RWPE2 (cell line): ENCODE results near the gene LRP2.

ENCODE experiments used
- ATAC-seq: fragments of 200-7000 bp; cut with Tn5 transposase; 3 replicates; pipeline ENCODE4 v1.9.1; 2021; ENCODE audit warnings: low read depth
- DNase-seq: peaks from one replicate; pipeline ENCODE4 v3.0.0-alpha.2; 2020; ENCODE audit warnings: low spot score
- H3K27ac ChIP-seq: fragments of 450-650 bp; 2 replicates; pipeline ENCODE4 v1.5.1; 2017; ENCODE audit warnings: mild to moderate bottlenecking; ENCODE audit not compliant: poor library complexity, severe bottlenecking
- H3K27me3 ChIP-seq: fragments of 250-450 bp; sonication (Bioruptor Pico); 2 replicates; pipeline ENCODE4 v1.5.1; 2021; ENCODE audit warnings: mild to moderate bottlenecking, moderate library complexity; ENCODE audit not compliant: insufficient read depth, poor library complexity, severe bottlenecking
- H3K36me3 ChIP-seq: fragments of 250-450 bp; sonication (Bioruptor Pico); 2 replicates; pipeline ENCODE4 v1.5.1; 2020; ENCODE audit warnings: low read depth, mild to moderate bottlenecking, moderate library complexity
- H3K4me1 ChIP-seq: fragments of 250-450 bp; sonication (Bioruptor Pico); 2 replicates; pipeline ENCODE4 v1.5.1; 2021; ENCODE audit warnings: mild to moderate bottlenecking, moderate library complexity; ENCODE audit not compliant: insufficient read depth, poor library complexity, severe bottlenecking
- H3K4me3 ChIP-seq: fragments of 250-450 bp; sonication (Bioruptor Pico); 2 replicates; pipeline ENCODE4 v1.5.1; 2021; ENCODE audit warnings: mild to moderate bottlenecking, moderate library complexity; ENCODE audit not compliant: severe bottlenecking
- H3K9me3 ChIP-seq: fragments of 250-450 bp; sonication (Bioruptor Pico); 2 replicates; pipeline ENCODE4 v1.5.1; 2021; ENCODE audit warnings: mild to moderate bottlenecking, moderate library complexity; ENCODE audit not compliant: severe bottlenecking
- TF ChIP-seq, protein P1 (sequence below): fragments of 450-650 bp; IDR thresholded peaks from one replicate; pipeline ENCODE4 v1.5.1; 2017; ENCODE audit warnings: mild to moderate bottlenecking, moderate library complexity; ENCODE audit not compliant: poor library complexity, severe bottlenecking

The LRP2 gene

DNA sequence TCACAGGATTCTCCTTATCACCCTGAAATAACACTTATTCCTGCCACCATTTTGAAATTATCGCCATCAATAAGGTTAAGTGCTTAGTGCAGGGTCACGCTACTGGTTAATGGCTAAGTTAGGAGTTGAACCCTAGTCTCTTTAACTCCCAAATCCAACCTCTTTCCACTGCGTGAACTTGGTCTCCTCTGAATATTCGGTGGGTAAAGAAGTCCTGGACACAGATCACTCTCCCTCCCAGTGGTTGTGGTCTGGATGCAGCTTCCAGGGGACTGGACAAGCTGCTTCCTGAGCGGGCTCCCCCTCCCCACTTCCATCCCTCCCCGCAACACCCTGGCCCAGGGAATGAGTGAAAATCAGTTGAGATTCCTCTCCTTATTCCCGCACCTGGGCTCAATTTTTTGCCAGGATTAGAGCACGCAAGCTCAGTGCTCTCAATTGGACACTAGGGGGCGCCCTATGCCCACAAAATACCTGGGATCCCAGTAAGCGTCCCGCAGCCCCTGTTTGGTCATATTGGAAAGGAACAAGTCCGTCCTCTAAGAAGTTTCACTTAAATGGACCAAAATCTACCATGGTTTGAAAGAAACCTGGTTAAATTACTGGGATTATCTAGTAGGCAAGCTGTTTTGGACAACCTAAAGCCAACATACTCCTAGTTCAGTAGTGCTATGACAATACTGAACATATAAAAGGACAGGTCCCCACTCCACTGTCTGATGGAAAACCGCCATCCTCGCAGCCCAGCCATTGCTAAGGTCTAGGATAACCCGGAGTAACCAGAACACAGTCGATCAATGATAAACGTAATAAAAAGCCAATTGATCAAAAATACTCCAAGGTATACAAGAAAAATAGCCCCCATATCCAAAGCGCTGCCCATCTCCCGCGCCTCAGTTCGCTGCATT, 252.6 kb downstream of the LRP2 start:
- H3K27ac ChIP-seq: no peak overlapping the region
- no peaks in the 10 kb centered on the region for H3K36me3 ChIP-seq
- H3K27me3 ChIP-seq: no peaks in the 10 kb centered on the region
- no peak for DNase-seq
- no peak overlapping the region for H3K4me3 ChIP-seq
- H3K9me3 ChIP-seq: no peaks in the 10 kb centered on the region
- ATAC-seq: peak; percentile 90
- H3K4me1 ChIP-seq: no peaks in the 10 kb centered on the region
- TF ChIP-seq, protein P1, sequence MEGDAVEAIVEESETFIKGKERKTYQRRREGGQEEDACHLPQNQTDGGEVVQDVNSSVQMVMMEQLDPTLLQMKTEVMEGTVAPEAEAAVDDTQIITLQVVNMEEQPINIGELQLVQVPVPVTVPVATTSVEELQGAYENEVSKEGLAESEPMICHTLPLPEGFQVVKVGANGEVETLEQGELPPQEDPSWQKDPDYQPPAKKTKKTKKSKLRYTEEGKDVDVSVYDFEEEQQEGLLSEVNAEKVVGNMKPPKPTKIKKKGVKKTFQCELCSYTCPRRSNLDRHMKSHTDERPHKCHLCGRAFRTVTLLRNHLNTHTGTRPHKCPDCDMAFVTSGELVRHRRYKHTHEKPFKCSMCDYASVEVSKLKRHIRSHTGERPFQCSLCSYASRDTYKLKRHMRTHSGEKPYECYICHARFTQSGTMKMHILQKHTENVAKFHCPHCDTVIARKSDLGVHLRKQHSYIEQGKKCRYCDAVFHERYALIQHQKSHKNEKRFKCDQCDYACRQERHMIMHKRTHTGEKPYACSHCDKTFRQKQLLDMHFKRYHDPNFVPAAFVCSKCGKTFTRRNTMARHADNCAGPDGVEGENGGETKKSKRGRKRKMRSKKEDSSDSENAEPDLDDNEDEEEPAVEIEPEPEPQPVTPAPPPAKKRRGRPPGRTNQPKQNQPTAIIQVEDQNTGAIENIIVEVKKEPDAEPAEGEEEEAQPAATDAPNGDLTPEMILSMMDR: peak; percentile 90

DNA sequence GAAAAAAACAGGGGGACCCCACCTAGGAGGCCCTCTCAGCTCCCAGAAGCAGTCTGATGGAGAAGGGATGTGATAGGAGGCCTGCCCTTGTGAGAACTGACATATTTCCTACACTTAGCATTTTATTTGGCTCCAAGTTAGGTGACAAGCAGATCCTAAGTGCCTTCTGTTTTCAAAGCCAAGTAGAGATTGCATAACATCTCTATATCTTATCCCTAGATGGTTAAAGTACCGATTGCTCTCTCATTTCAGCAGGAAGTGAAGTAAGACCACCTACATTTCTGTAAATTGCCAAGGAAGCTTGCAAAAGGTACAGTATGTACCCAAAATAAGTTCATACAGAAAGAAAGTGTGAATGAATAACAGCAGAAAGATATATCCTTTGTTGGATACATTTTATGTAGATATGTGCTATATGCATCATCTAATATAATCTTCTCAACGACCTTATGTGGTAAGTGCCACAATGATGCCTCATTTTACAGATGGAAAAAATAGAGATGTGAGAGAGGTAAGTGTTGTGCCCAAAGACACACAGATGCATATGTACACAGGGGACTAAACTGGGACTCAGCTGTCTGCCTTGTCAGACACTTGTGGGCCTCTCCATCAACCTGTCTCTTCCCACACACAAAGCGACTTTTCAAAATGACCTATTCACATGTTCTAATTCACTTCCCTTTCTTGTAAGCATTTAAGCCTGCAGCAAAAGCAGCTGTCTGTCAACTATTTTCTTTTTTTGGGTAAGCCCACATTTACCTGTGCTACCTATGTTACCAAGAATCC, 254.0 kb downstream of the LRP2 start:
- ATAC-seq: no peak
- DNase-seq: no peak
- H3K27me3 ChIP-seq: no peaks in the 10 kb centered on the region
- H3K9me3 ChIP-seq: no peaks in the 10 kb centered on the region
- no peaks in the 10 kb centered on the region for H3K4me1 ChIP-seq
- TF ChIP-seq, protein P1: no peak
- no peaks in the 10 kb centered on the region for H3K36me3 ChIP-seq
- H3K27ac ChIP-seq: no peak overlapping the region
- H3K4me3 ChIP-seq: no peak overlapping the region

DNA sequence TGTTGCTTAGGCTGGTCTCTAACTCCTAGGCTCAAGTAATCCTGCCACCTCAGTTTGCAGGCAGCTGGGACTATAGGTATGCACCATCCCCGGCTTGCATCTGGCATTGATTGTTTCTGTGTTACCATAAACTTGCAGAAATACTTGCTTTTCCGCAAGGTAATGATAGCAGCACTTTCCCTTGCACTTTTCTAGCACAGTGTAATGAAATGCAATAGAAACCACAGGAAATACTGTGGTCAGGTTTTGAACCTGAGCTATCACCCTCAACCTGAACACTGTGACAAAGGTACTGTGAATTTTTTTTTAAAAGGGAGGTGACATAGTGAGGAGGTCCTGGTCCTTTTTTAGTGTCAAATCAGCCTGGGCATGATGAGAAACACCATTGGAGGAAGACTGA, 254.7 kb downstream of the LRP2 start:
- no peaks in the 10 kb centered on the region for H3K4me1 ChIP-seq
- TF ChIP-seq, protein P1: no peak
- H3K27ac ChIP-seq: no peak overlapping the region
- DNase-seq: no peak
- H3K27me3 ChIP-seq: no peaks in the 10 kb centered on the region
- H3K9me3 ChIP-seq: no peaks in the 10 kb centered on the region
- ATAC-seq: no peak
- no peak overlapping the region for H3K4me3 ChIP-seq
- no peaks in the 10 kb centered on the region for H3K36me3 ChIP-seq

DNA sequence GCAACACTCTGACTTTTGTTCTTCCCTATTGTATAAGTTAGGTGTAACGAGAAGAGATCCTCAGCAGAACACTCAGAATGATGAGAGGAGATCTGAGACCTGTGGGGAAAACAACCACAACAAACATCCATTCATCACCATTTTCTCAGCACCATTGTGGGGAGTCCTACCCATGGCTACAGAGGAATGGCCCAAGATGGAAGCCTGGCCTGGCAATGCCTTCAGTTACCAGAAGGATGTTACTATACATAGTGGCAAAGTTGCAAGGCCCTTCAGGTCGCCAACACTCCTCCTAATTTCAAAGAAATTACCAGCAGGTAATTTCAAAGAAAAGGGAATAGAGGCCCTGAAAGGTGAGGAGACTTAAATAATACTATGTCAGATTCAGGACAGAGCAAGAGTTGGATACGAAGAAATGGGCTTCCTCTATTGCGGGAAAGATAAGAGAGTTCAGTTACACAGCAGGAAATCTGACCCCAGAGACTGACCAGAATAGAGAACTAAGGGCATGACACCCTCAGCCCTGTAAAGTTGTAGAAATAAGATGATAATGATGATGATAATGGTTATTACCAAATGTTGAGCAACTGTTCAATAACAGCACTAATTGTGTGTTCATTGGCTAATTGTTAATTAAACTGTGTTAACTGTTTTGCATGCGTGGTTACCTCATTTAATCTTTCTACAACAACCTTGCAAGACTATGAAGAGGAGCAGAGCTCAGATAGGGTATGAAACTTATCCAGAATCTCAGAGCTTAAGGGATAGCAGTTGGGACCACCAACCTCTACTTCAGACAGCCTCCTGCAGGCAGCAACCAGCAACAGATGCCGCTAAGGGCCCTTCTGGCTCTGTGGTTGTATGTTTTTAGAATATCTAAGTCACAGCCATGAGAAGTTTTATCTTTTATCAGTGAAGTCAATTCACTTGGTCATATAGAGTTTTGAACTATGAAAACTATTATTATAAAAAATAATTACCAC, 255.5 kb downstream of the LRP2 start:
- H3K4me1 ChIP-seq: no peaks in the 10 kb centered on the region
- no peaks in the 10 kb centered on the region for H3K27me3 ChIP-seq
- TF ChIP-seq, protein P1: no peak
- H3K27ac ChIP-seq: no peak overlapping the region
- DNase-seq: no peak
- no peaks in the 10 kb centered on the region for H3K9me3 ChIP-seq
- ATAC-seq: no peak
- no peak overlapping the region for H3K4me3 ChIP-seq
- no peaks in the 10 kb centered on the region for H3K36me3 ChIP-seq
